Activated CD4-positive, CD25-positive, alpha-beta regulatory T cell treated with anti-CD3 and anti-CD28 coated beads, Interleukin-2, amount 50 U/mL, for 16 hours (primary cell): ENCODE data around the gene PLPPR3.

Experiments
- DNase-seq: peaks from one replicate; pipeline ENCODE4 v3.0.0-alpha.2; 2020; ENCODE audit warnings: low read depth, low spot score

Gene PLPPR3

DNA sequence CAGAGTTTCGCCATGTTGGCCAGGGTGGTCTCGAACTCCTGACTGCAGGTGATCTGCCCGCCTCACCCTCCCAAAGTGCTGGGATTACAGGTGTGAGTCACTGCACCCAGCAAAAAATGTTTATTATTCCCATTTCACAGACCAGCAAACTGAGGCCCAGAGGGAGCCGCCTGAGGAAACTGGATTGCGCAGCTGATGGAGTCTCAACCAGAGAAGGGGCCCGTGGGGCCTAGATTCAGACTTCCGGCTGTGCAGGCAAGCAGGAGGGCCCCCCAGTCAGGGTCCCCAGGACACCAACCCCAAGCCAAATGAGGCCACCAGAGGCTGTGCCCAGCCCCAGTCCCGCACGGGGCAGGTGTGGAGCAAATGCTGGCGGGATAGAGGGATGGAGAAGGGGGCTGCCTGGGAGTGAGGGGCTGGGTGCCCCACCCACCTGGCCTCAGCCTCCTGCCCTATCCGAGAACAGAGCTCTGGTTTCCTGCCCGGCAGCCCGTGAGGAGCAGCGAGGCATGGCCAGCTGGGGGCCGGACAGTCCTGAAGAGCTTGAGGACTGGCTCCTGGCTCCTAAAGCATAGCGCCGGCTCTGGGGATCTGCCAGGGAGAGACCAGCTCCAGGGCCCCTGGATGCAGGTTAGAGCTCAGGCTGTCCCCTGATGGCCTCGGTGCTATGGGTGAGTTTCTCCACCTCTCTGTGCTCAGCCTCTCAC is 48.9 kb downstream of the PLPPR3 start:
- DNase-seq = no peak

- no peak for DNase-seq
These were observed 49.7 kb downstream of the PLPPR3 start for GRCh38 chr19:772063-772462.

DNA sequence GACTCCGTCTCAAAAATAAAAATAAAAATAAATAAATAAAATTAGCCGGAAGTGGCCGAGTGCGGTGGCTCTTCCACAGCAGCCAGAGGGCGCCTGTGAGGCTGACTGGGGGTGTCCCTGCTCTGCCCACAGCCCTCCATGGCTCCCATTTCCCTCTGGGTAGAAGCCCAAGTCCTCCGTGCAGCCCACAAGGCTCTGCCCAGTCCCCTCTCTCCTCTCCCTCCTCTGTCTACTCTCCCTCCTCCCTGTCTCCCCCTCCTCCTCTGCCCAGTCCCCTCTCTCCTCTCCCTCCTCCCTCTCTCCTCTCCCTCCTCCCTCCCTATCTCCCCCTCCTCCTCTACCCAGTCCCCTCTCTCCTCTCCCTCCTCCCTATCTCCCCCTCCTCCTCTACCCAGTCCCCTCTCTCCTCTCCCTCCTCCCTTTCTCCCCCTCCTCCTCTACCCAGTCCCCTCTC is 50.4 kb downstream of the PLPPR3 start:
- DNase-seq = no peak

DNA sequence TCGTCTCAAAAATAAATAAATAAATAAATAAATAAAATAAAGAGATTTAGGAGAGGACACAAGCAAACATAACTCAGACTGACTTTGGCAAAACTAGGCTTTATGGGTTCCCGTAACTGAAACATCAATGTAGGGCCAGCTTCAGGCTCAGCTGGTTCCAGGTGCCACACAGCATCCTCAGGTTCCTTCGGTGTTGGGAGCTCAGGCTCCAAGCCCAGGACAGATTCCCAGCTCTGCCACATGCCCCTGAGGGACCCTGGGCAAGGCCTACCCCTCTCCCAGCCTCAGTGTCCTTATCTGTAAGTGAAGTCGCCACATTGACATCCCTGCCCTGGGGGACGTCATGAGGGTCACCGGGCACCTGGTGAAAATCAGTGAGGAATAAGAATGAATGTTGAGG is 52.1 kb downstream of the PLPPR3 start:
- DNase-seq = no peak

GRCh38 chr19:768424-768823 is 53.3 kb downstream of the PLPPR3 start:
- no peak for DNase-seq

DNA sequence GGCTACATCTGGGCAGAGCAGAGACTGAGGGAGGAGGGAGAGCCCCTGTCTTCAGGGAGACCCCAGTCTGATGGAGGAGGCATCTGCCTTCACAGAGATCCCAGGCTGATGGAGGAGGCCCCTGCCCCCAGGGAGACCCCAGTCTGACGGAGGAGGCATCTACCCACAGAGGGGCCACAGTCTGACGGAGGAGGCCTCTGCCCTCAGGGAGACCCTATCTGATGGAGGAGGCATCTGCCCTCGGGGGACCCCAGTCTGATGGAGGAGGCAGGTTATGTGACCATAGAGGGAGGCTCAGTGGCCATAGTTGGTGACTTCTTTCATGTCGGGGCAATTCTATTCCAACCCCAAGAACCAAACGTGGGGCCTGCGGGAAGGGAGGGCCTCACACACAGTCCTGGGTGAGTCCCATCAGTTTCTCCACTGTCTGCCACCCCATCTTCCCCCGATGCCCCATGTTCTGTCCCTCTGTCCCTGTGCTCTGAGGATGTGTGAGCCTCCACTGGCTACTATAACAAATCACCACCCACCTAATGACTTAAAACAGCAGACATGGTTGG is 56.5 kb downstream of the PLPPR3 start:
- no peak for DNase-seq

- no peak for DNase-seq
These were observed 57.5 kb downstream of the PLPPR3 start for GRCh38 chr19:764301-764700.

- no peak for DNase-seq
These were observed 57.9 kb downstream of the PLPPR3 start for GRCh38 chr19:763869-764268.

DNA sequence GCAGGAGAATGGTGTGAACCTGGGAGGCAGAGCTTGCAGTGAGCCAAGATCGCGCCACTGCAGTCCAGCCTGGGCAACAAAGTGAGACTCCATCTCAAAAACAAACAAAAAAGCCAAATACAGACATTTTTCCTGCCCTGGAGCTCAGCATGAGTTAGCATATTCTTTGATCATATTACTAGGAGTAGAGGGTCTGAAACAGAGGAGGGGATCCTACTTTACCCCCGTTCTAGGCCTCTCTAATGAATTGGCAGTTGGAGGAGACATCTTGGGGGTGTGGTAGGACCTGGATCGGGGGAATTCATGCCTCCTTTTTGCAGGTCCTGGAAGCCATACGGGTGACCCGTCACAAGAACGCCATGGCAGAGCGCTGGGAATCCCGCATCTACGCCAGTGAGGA is 58.6 kb downstream of the PLPPR3 start:
- no peak for DNase-seq
